H1 (cell line): Measurements from ENCODE around the gene UGGT2. TPM values are rescaled to one million over a fixed set of nuclear protein-coding genes. Genes with fewer than 3 reads are reported as not detected.

Experiments used
- CTCF ChIA-PET: fragments of 300-600 bp; sonication (Branson Sonifier 250); formaldehyde crosslinking; loops from one replicate; lab custom pipeline; 2021; ENCODE audit not compliant: partially characterized antibody; lab: Charles Lee
- POLR2A ChIA-PET: fragments of 300-600 bp; sonication (Branson Sonifier 250); formaldehyde crosslinking; loops from one replicate; lab custom pipeline; 2021; ENCODE audit warnings: inconsistent platforms; ENCODE audit not compliant: partially characterized antibody; lab: Charles Lee
- DNase-seq, 2 experiments: peaks; one replicate each; pipeline versions ENCODE4 v3.0.0 to v3.0.0-alpha.2; 2010 to 2022; ENCODE audit warnings: low spot score in 2 of 2, low read depth in 1 of 2, mixed read lengths in 1 of 2
- FAIRE-seq: peaks from 2 replicates; lab custom pipeline; 2011; peaks lifted over from hg19 to GRCh38; lab: Jason Lieb, UNC
- H2AFZ ChIP-seq: 2 replicates; pipeline ENCODE4 v1.8.1; 2012; ENCODE audit warnings: low read length, inconsistent platforms
- H2AK5ac ChIP-seq: 2 replicates; pipeline ENCODE4 v1.6.1; 2013; ENCODE audit warnings: low read depth, low read length
- H2BK120ac ChIP-seq: replicated peaks from 2 replicates; pipeline ENCODE3; 2013; ENCODE audit warnings: low read depth, low read length, inconsistent platforms
- H2BK12ac ChIP-seq: 2 replicates; pipeline ENCODE4 v1.6.1; 2013; ENCODE audit warnings: low read depth, low read length
- H2BK15ac ChIP-seq: 2 replicates; pipeline ENCODE4 v1.6.1; 2013; ENCODE audit warnings: low read length
- H2BK20ac ChIP-seq: 2 replicates; pipeline ENCODE4 v1.6.1; 2013; ENCODE audit warnings: low read length
- H2BK5ac ChIP-seq: 2 replicates; pipeline ENCODE4 v1.6.1; 2013; ENCODE audit warnings: low read depth, low read length
- H3K14ac ChIP-seq: 2 replicates; pipeline ENCODE4 v1.6.1; 2013; ENCODE audit warnings: inconsistent platforms; ENCODE audit not compliant: insufficient read length
- H3K18ac ChIP-seq: 2 replicates; pipeline ENCODE4 v1.6.1; 2013; ENCODE audit warnings: low read length; ENCODE audit errors: extremely low read depth
- H3K23ac ChIP-seq: 2 replicates; pipeline ENCODE4 v1.6.1; 2013; ENCODE audit warnings: inconsistent platforms; ENCODE audit not compliant: insufficient read length
- H3K23me2 ChIP-seq: 2 replicates; pipeline ENCODE4 v1.6.1; 2013; ENCODE audit warnings: low read depth, low read length
- H3K27ac ChIP-seq: 2 replicates; pipeline ENCODE4 v1.6.1; 2011; ENCODE audit warnings: low read depth, low read length, inconsistent platforms
- H3K27me3 ChIP-seq, 4 experiments: replicated peaks in 1 of 4; 1 replicate in 1 of 4; 2 replicates in 3 of 4; pipeline versions ENCODE4 v1.6.1 to v1.8.1; 2011 to 2013; ENCODE audit warnings: low read length in 3 of 4, mild to moderate bottlenecking in 3 of 4, inconsistent platforms in 2 of 4, mixed read lengths in 2 of 4, moderate library complexity in 1 of 4; ENCODE audit not compliant: control insufficient read depth in 3 of 4, insufficient read depth in 3 of 4; ENCODE audit errors: extremely low read depth in 1 of 4
- H3K36me3 ChIP-seq, 4 experiments: 2 replicates each; pipeline versions ENCODE4 v1.6.1 to v1.8.1; 2011 to 2013; ENCODE audit warnings: mild to moderate bottlenecking in 4 of 4, low read length in 3 of 4, moderate library complexity in 2 of 4, control low read depth in 1 of 4, inconsistent platforms in 1 of 4; ENCODE audit not compliant: insufficient read depth in 4 of 4, control insufficient read depth in 2 of 4
- H3K4ac ChIP-seq: replicated peaks from 2 replicates; pipeline ENCODE3; 2013; ENCODE audit warnings: low read length, low read depth, mixed read lengths, inconsistent platforms; ENCODE audit not compliant: insufficient read length
- H3K4me1 ChIP-seq, 4 experiments: replicated peaks in 1 of 4; 1 replicate in 1 of 4; 2 replicates in 3 of 4; pipeline versions ENCODE4 v1.6.1 to v1.8.1; 2011 to 2013; ENCODE audit warnings: low read length in 3 of 4, inconsistent platforms in 2 of 4, mixed read lengths in 1 of 4; ENCODE audit not compliant: insufficient read depth in 4 of 4, control insufficient read depth in 3 of 4
- H3K4me2 ChIP-seq, 2 experiments: 2 replicates each; pipeline versions ENCODE4 v1.6.1 to v1.8.1; 2011 to 2013; ENCODE audit warnings: low read depth in 2 of 2, low read length in 2 of 2, control low read depth in 1 of 2, inconsistent platforms in 1 of 2, mild to moderate bottlenecking in 1 of 2; ENCODE audit not compliant: insufficient read depth in 1 of 2
- H3K4me3 ChIP-seq, 4 experiments: fragments of 200-600, 300-600 bp in 1 of 4; sonication (generic), shearing (Covaris generic), sonication (Bioruptor Twin) in 1 of 4; 2 replicates each; pipeline versions ENCODE4 v1.5.1 to v1.8.1; 2011 to 2016; ENCODE audit warnings: low read length in 4 of 4, low read depth in 3 of 4, control low read depth in 2 of 4, inconsistent platforms in 2 of 4, mild to moderate bottlenecking in 2 of 4, mixed read lengths in 1 of 4, moderate library complexity in 1 of 4; ENCODE audit not compliant: insufficient read depth in 2 of 4; ENCODE audit errors: extremely low read depth in 1 of 4
- H3K56ac ChIP-seq: replicated peaks from 2 replicates; pipeline ENCODE3; 2013; ENCODE audit warnings: low read depth, mild to moderate bottlenecking, mixed read lengths, low read length, inconsistent platforms; ENCODE audit not compliant: insufficient read length
- H3K79me1 ChIP-seq: 2 replicates; pipeline ENCODE4 v1.6.1; 2013; ENCODE audit warnings: low read depth, low read length, control low read depth
- H3K79me2 ChIP-seq, 2 experiments: 2 replicates each; pipeline versions ENCODE4 v1.6.1 to v1.8.1; 2012 to 2013; ENCODE audit warnings: low read length in 2 of 2, mild to moderate bottlenecking in 2 of 2, inconsistent platforms in 1 of 2; ENCODE audit not compliant: insufficient read depth in 2 of 2, control insufficient read depth in 1 of 2
- H3K9ac ChIP-seq, 4 experiments: replicated peaks in 1 of 4; 1 replicate in 1 of 4; 2 replicates in 3 of 4; pipeline versions ENCODE4 v1.6.1 to v1.8.1; 2011 to 2013; ENCODE audit warnings: low read depth in 3 of 4, low read length in 3 of 4, control low read depth in 2 of 4, mild to moderate bottlenecking in 2 of 4, moderate library complexity in 2 of 4, inconsistent platforms in 1 of 4; ENCODE audit errors: extremely low read depth in 1 of 4
- H3K9me3 ChIP-seq, 2 experiments: 2 replicates each; pipeline versions ENCODE4 v1.6.1 to v1.8.1; 2012 to 2013; ENCODE audit warnings: mild to moderate bottlenecking in 2 of 2, moderate library complexity in 2 of 2, control low read depth in 1 of 2, inconsistent platforms in 1 of 2, low read depth in 1 of 2, low read length in 1 of 2, mixed read lengths in 1 of 2; ENCODE audit not compliant: insufficient read depth in 2 of 2
- H4K20me1 ChIP-seq, 2 experiments: replicated peaks in 1 of 2; 2 replicates each; pipeline versions ENCODE3 to v1.8.1; 2011 to 2013; ENCODE audit warnings: inconsistent platforms in 2 of 2, low read length in 2 of 2, mild to moderate bottlenecking in 1 of 2; ENCODE audit not compliant: insufficient read depth in 2 of 2, control insufficient read depth in 1 of 2
- H4K5ac ChIP-seq: 2 replicates; pipeline ENCODE4 v1.6.1; 2013; ENCODE audit warnings: low read length, low read depth, mixed read lengths, inconsistent platforms; ENCODE audit not compliant: insufficient read length
- H4K8ac ChIP-seq: 2 replicates; pipeline ENCODE4 v1.8.0; 2013; ENCODE audit warnings: mild to moderate bottlenecking, moderate library complexity, low read length, inconsistent platforms; ENCODE audit not compliant: insufficient read depth; ENCODE audit errors: extremely low read depth
- H4K91ac ChIP-seq: replicated peaks from 2 replicates; pipeline ENCODE3; 2013; ENCODE audit warnings: low read length, mixed read lengths, inconsistent platforms; ENCODE audit not compliant: insufficient read length
- JUN ChIP-seq: IDR thresholded peaks from 2 replicates; pipeline ENCODE4 v1.6.1; 2011; ENCODE audit warnings: low read depth, mild to moderate bottlenecking, improper control_type of control experiment, low read length
- SIRT6 ChIP-seq: IDR thresholded peaks from one replicate; pipeline ENCODE4 v1.7.1; 2012; ENCODE audit warnings: low read length, inconsistent platforms
- WGBS, 2 experiments: shearing (Covaris generic) in 1 of 2; methylation state at CpG; one replicate each; pipeline versions ENCODE4 v1.1.6 to v1.1.7; 2013 to 2015; ENCODE audit warnings: low lambda C conversion rate in 2 of 2, mixed read lengths in 2 of 2, inconsistent platforms in 1 of 2, low coverage in 1 of 2, missing lambda C conversion rate in 1 of 2; ENCODE audit not compliant: insufficient replicate concordance in 2 of 2, insufficient coverage in 1 of 2, insufficient read length in 1 of 2; ENCODE audit errors: extremely low coverage in 1 of 2, missing lambda C conversion rate in 1 of 2; 5-methylcytosine and 5-hydroxymethylcytosine counted together
- polyA plus RNA-seq, 7 experiments: library from polyadenylated mRNA; depleted of rRNA in 3 of 7; stranded (reverse) in 5 of 7; unstranded in 2 of 7; fragments of >200 nt in 5 of 7; fragments of 200-250 nt in 2 of 7; gene quantifications; 1 replicate in 5 of 7; 2 replicates in 1 of 7; 4 replicates in 1 of 7; pipeline versions ENCODE4 v1.2.1 to v1.2.3, GENCODE V29; 2011 to 2013; ENCODE audit warnings: missing spikeins in 2 of 7, mixed read lengths in 2 of 7
- total RNA-seq: library from RNA; stranded (reverse); fragmentation: NEBNext Ultra II Directional; extraction: Animal tissue kit (Norgen Biotek cat#: 25700); gene quantifications from 2 replicates; pipeline ENCODE4 v1.2.1, GENCODE V29; 2021
- TF ChIP-seq, protein P1 (sequence below), 3 experiments: IDR thresholded peaks; 1 replicate in 2 of 3; 2 replicates in 1 of 3; pipeline versions ENCODE4 v1.5.1 to v1.6.1; 2011; ENCODE audit warnings: low read length in 3 of 3, mild to moderate bottlenecking in 3 of 3, inconsistent platforms in 2 of 3, low read depth in 1 of 3, moderate library complexity in 1 of 3; ENCODE audit not compliant: insufficient read depth in 1 of 3; ENCODE audit errors: control extremely low read depth in 1 of 3

Gene UGGT2
- total and polyA plus RNA-seq, 2 of the 8 experiments (the other 6 are each of a cell fraction or from before 2014, with no cell fraction given) = 5.9 to 25.1 TPM

- Histone ChIP-seq H3K56ac (no peak overlapping the region), H3K23me2 (no peaks in the 10 kb centered on the region), H3K27me3 (no peaks in the 10 kb centered on the region), H2AFZ (no peak overlapping the region), H3K4me3 (no peak overlapping the region)
- TF ChIP-seq SIRT6 = no peak
- TF ChIP-seq JUN = no peak
- TF ChIP-seq, protein P1, sequence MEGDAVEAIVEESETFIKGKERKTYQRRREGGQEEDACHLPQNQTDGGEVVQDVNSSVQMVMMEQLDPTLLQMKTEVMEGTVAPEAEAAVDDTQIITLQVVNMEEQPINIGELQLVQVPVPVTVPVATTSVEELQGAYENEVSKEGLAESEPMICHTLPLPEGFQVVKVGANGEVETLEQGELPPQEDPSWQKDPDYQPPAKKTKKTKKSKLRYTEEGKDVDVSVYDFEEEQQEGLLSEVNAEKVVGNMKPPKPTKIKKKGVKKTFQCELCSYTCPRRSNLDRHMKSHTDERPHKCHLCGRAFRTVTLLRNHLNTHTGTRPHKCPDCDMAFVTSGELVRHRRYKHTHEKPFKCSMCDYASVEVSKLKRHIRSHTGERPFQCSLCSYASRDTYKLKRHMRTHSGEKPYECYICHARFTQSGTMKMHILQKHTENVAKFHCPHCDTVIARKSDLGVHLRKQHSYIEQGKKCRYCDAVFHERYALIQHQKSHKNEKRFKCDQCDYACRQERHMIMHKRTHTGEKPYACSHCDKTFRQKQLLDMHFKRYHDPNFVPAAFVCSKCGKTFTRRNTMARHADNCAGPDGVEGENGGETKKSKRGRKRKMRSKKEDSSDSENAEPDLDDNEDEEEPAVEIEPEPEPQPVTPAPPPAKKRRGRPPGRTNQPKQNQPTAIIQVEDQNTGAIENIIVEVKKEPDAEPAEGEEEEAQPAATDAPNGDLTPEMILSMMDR (IDR thresholded peaks at IDR 0.05; ENCODE audit: control extremely low read depth in 1 of 3, insufficient read depth in 1 of 3, low read depth in 1 of 3, low read length in 3 of 3) = no peak
- TF ChIP-seq, all 59 proteins: peak for 0
- ChIA-PET CTCF (interaction anchor here (1.2 kb wide), 1 partner anchor 328 kb away, joined by 3 read pairs; no protein-coding TSS in a partner anchor), POLR2A (no interaction called here)
- Histone ChIP-seq H3K23ac (no peak overlapping the region), H3K14ac (no peak overlapping the region), H2BK15ac (no peak overlapping the region), H2BK120ac (no peak overlapping the region), H3K4me1 (no peaks in the 10 kb centered on the region), H3K9me3 (no peaks in the 10 kb centered on the region), H2AK5ac (no peak overlapping the region), H3K79me2 (no peaks in the 10 kb centered on the region), H4K91ac (no peak overlapping the region), H4K5ac (no peak overlapping the region), H2BK5ac (no peak overlapping the region), H3K4me2 (no peak overlapping the region), H3K27ac (no peak overlapping the region), H3K18ac (no peak overlapping the region), H3K9ac (no peak overlapping the region), H2BK20ac (no peak overlapping the region), H3K79me1 (no peaks in the 10 kb centered on the region), H3K4ac (no peak overlapping the region), H4K8ac (no peak overlapping the region; the same call in 1 of the 2 replicates), H4K20me1 (no peaks in the 10 kb centered on the region), H3K36me3 (peaks cover 0 to 1% (median 0%) of the 10 kb centered on the region in 4 experiments; a peak in 3 of 8 replicates), H2BK12ac (no peak overlapping the region)
- no peak for FAIRE-seq
- WGBS, 2 experiments = 95% methylated on average over 5 of the region's 5 CpGs; no CpG with 5 or more reads in 1 of the 2 experiments
- no peak for DNase-seq
Observed at GRCh38 chr13:95865080-95865615, 188.1 kb downstream of the UGGT2 start.
